ENCODE data around the gene JARID2.

Gene JARID2

DNA sequence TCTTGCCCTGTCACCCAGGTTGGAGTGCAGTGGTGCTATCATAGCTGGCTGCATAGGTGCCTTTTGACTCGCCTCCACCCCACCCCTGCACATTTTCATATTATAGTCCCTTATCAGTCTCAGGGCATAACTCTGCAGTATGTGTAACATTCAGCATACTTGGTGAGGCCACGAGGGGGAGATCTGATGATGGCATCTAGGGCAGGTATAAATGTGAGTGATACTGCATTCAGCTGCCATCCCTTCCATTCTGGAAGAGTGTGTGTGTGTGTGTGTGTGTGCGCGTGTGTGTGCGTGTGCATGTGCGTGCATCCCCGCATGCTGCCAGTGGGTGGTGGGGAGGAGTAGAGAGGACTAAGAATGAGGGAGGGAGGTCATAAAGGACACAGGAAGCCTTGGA lies 81.4 kb downstream of the JARID2 start (continued):
- TF ChIP-seq ZNF580 (tag by site-specific recombination; IDR thresholded peaks at IDR 0.05): no peak
- TF ChIP-seq, protein P1, sequence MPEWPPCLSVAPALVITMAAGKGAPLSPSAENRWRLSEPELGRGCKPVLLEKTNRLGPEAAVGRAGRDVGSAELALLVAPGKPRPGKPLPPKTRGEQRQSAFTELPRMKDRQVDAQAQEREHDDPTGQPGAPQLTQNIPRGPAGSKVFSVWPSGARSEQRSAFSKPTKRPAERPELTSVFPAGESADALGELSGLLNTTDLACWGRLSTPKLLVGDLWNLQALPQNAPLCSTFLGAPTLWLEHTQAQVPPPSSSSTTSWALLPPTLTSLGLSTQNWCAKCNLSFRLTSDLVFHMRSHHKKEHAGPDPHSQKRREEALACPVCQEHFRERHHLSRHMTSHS (tag by site-specific recombination; IDR thresholded peaks at IDR 0.05): no peak
- TF ChIP-seq ZNF24 (tag by site-specific recombination; IDR thresholded peaks at IDR 0.05): no peak
- peak; percentile 79; the same call in 1 of the 2 replicates for TF ChIP-seq ZNF600 (tag by site-specific recombination; IDR thresholded peaks at IDR 0.05)
- no peak for TF ChIP-seq ZNF223 (tag by site-specific recombination; IDR thresholded peaks at IDR 0.05)
- no peak; the same call in 1 of the 2 replicates for TF ChIP-seq ZNF660 (tag by site-specific recombination; IDR thresholded peaks at IDR 0.05)
- no peak for TF ChIP-seq ZNF146 (tag by site-specific recombination; IDR thresholded peaks at IDR 0.05)
- TF ChIP-seq ZNF23 (tag by site-specific recombination; IDR thresholded peaks at IDR 0.05; ENCODE audit: borderline replicate concordance): no peak
- TF ChIP-seq PRDM2 (tag by site-specific recombination; IDR thresholded peaks at IDR 0.05; ENCODE audit: borderline replicate concordance): no peak
- no peak for TF ChIP-seq ZNF529 (tag by site-specific recombination; IDR thresholded peaks at IDR 0.05; ENCODE audit: insufficient replicate concordance)
- no peak for TF ChIP-seq SCRT1 (tag by site-specific recombination; IDR thresholded peaks at IDR 0.05; ENCODE audit: borderline replicate concordance)
- no peak for TF ChIP-seq SP3 (tag by site-specific recombination; IDR thresholded peaks at IDR 0.05)
- 0 out of 2 replicates have a peak, but pooled peaks have one; percentile 40 for TF ChIP-seq MZF1 (tag by site-specific recombination; IDR thresholded peaks at IDR 0.05; ENCODE audit: borderline replicate concordance)
- TF ChIP-seq, protein P2, sequence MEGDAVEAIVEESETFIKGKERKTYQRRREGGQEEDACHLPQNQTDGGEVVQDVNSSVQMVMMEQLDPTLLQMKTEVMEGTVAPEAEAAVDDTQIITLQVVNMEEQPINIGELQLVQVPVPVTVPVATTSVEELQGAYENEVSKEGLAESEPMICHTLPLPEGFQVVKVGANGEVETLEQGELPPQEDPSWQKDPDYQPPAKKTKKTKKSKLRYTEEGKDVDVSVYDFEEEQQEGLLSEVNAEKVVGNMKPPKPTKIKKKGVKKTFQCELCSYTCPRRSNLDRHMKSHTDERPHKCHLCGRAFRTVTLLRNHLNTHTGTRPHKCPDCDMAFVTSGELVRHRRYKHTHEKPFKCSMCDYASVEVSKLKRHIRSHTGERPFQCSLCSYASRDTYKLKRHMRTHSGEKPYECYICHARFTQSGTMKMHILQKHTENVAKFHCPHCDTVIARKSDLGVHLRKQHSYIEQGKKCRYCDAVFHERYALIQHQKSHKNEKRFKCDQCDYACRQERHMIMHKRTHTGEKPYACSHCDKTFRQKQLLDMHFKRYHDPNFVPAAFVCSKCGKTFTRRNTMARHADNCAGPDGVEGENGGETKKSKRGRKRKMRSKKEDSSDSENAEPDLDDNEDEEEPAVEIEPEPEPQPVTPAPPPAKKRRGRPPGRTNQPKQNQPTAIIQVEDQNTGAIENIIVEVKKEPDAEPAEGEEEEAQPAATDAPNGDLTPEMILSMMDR (tag by site-specific recombination; IDR thresholded peaks at IDR 0.05): peak; percentile 95
- no peak for TF ChIP-seq ZNF138 (tag by site-specific recombination; IDR thresholded peaks at IDR 0.05; ENCODE audit: borderline replicate concordance)
- peak; percentile 30 for TF ChIP-seq ZNF335 (tag by site-specific recombination; conservative IDR thresholded peaks at IDR 0.05)
- TF ChIP-seq ZNF830 (tag by site-specific recombination; IDR thresholded peaks at IDR 0.05; ENCODE audit: low read depth): no peak
- TF ChIP-seq ZNF692 (tag by site-specific recombination; IDR thresholded peaks at IDR 0.05): 0 out of 2 replicates have a peak, but pooled peaks have one; percentile 44
- TF ChIP-seq, protein P3, sequence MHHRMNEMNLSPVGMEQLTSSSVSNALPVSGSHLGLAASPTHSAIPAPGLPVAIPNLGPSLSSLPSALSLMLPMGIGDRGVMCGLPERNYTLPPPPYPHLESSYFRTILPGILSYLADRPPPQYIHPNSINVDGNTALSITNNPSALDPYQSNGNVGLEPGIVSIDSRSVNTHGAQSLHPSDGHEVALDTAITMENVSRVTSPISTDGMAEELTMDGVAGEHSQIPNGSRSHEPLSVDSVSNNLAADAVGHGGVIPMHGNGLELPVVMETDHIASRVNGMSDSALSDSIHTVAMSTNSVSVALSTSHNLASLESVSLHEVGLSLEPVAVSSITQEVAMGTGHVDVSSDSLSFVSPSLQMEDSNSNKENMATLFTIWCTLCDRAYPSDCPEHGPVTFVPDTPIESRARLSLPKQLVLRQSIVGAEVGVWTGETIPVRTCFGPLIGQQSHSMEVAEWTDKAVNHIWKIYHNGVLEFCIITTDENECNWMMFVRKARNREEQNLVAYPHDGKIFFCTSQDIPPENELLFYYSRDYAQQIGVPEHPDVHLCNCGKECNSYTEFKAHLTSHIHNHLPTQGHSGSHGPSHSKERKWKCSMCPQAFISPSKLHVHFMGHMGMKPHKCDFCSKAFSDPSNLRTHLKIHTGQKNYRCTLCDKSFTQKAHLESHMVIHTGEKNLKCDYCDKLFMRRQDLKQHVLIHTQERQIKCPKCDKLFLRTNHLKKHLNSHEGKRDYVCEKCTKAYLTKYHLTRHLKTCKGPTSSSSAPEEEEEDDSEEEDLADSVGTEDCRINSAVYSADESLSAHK (tag by site-specific recombination; IDR thresholded peaks at IDR 0.05): 0 out of 2 replicates have a peak, but pooled peaks have one; percentile 20
- no peak for TF ChIP-seq ZFP69B (tag by site-specific recombination; IDR thresholded peaks at IDR 0.05)
- TF ChIP-seq ZNF184 (tag by site-specific recombination; IDR thresholded peaks at IDR 0.05): no peak
- TF ChIP-seq BCL11A (tag by site-specific recombination; IDR thresholded peaks at IDR 0.05; ENCODE audit: low read depth): no peak
- TF ChIP-seq ZBTB7A (tag by site-specific recombination; IDR thresholded peaks at IDR 0.05; ENCODE audit: low read depth): no peak
- TF ChIP-seq, protein P4, sequence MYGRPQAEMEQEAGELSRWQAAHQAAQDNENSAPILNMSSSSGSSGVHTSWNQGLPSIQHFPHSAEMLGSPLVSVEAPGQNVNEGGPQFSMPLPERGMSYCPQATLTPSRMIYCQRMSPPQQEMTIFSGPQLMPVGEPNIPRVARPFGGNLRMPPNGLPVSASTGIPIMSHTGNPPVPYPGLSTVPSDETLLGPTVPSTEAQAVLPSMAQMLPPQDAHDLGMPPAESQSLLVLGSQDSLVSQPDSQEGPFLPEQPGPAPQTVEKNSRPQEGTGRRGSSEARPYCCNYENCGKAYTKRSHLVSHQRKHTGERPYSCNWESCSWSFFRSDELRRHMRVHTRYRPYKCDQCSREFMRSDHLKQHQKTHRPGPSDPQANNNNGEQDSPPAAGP (tag by site-specific recombination; IDR thresholded peaks at IDR 0.05): 0 out of 2 replicates have a peak, but pooled peaks have one; percentile 23
- no peak for TF ChIP-seq ZNF354C (tag by site-specific recombination; IDR thresholded peaks at IDR 0.05; ENCODE audit: borderline replicate concordance, low read depth)
- no peak for TF ChIP-seq KLF9 (tag by site-specific recombination; IDR thresholded peaks at IDR 0.05; ENCODE audit: low read depth)
